Suprapubic skin (tissue), 3 donors: ENCODE data around the gene SRD5A1.
A peak's percentile ranks its signal among the peaks of the same experiment; 100 is the strongest.

Source experiments
- CTCF ChIP-seq, 2 donors: fragments of 200-600 bp in 1 of 2; fragments of 450-650 bp in 1 of 2; sonication (generic) in 1 of 2; IDR thresholded peaks; one replicate each; pipeline ENCODE4 v1.5.1; 2016 to 2019; ENCODE audit warnings: antibody characterized with exemption in 2 of 2, mild to moderate bottlenecking in 1 of 2, moderate library complexity in 1 of 2
- POLR2A ChIP-seq, 2 donors: fragments of 450-650 bp; IDR thresholded peaks; one replicate each; pipeline ENCODE4 v1.6.1; 2017; ENCODE audit warnings: antibody characterized with exemption in 2 of 2, mild to moderate bottlenecking in 2 of 2, moderate library complexity in 2 of 2

DNA sequence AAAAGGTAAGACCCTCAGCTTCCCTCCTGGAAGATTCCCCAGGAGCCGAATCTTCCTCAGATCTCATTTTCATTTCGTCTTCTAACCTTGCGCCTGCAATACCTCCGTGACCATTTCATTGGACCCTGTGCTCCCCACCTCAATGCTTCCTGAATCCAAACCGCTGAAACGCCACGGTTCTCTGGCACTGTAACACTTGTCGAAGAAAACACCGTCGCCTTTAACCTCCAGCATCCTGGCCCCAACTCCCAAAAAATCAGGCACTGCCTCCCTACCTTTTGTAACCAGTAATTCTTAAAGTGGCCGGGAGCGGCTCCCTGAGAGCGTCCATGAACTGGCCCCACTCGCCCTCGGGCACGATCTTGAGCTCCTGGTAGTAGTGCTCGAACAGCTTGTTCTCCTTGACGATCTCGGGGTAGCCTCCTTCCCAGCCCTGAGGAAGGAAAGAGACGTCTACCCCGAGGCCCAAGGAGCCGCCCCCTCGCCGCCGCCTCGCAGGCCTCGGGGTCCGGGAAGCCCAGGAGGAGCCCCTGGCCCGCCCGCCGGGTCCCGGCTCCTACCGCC lies 834 bp upstream of the SRD5A1 start:
- no peak for TF ChIP-seq CTCF (IDR thresholded peaks at IDR 0.05)
- TF ChIP-seq POLR2A (IDR thresholded peaks at IDR 0.05), result peak in 1 of 2 donors; percentile 14
